HepG2 (cell line): ENCODE measurements around the gene IMPDH1. TPM values are rescaled to one million over a fixed set of nuclear protein-coding genes. Genes with fewer than 3 reads are reported as not detected.

Source experiments
- BCL6 ChIP-seq: IDR thresholded peaks from 2 replicates; pipeline ENCODE4 v1.6.1; 2016; ENCODE audit warnings: missing genetic modification reagents, missing compliant biosample characterization
- CEBPG ChIP-seq: IDR thresholded peaks from 2 replicates; pipeline ENCODE4 v1.6.1; 2016
- CENPX ChIP-seq: sonication (generic); formaldehyde crosslinking; IDR thresholded peaks from 2 replicates; pipeline ENCODE4 v1.9.0; 2021; ENCODE audit warnings: mild to moderate bottlenecking, missing genetic modification reagents, moderate library complexity
- MAFK ChIP-seq, 2 experiments: IDR thresholded peaks in 1 of 2; conservative IDR thresholded peaks in 1 of 2; 2 replicates each; pipeline ENCODE4 v1.6.1; 2011; ENCODE audit warnings: improper control_type of control experiment in 2 of 2, low read length in 2 of 2
- RBM22 ChIP-seq: fragments of 200-400 bp; formaldehyde crosslinking; optimal IDR thresholded peaks from 2 replicates; pipeline ENCODE3; 2017; ENCODE audit warnings: mild to moderate bottlenecking, low read length, moderate library complexity
- THAP7 ChIP-seq: sonication (generic); formaldehyde crosslinking; IDR thresholded peaks from 2 replicates; pipeline ENCODE4 v1.8.1; 2023; ENCODE audit warnings: mild to moderate bottlenecking, missing genetic modification reagents
- ZNF432 ChIP-seq: sonication (generic); formaldehyde crosslinking; IDR thresholded peaks from 2 replicates; pipeline ENCODE4 v1.5.0; 2020; ENCODE audit warnings: missing genetic modification reagents, mild to moderate bottlenecking, borderline replicate concordance
- ZNF770 ChIP-seq: sonication (generic); formaldehyde crosslinking; IDR thresholded peaks from 2 replicates; pipeline ENCODE4 v1.5.0; 2020; ENCODE audit warnings: mild to moderate bottlenecking, missing genetic modification reagents
- polyA plus RNA-seq, 8 experiments: library from polyadenylated mRNA; depleted of rRNA in 3 of 8; stranded (reverse) in 7 of 8; unstranded in 1 of 8; fragments of >200 nt; fragmentation: Illumina TruSeq in 4 of 8; extraction: Trizol in 4 of 8; gene quantifications; 2 replicates each; pipeline versions ENCODE4 v1.2.1 to v1.2.3, GENCODE V29; 2011 to 2016; ENCODE audit warnings: low read depth in 4 of 8, missing spikeins in 1 of 8, mixed read lengths in 1 of 8; ENCODE audit not compliant: insufficient read depth in 1 of 8
- total RNA-seq, 5 experiments: library from RNA; depleted of rRNA; stranded (reverse); fragments of >200 nt; fragmentation: Illumina TruSeq; extraction: Trizol; gene quantifications; 2 replicates each; pipeline ENCODE4 v1.2.3, GENCODE V29; 2016; ENCODE audit warnings: low read depth in 1 of 5
- TF ChIP-seq, protein P1 (sequence below): sonication (generic); formaldehyde crosslinking; IDR thresholded peaks from 2 replicates; pipeline ENCODE4 v1.4.0; 2020; ENCODE audit warnings: missing genetic modification reagents, mild to moderate bottlenecking, borderline replicate concordance

Gene IMPDH1
- total and polyA plus RNA-seq, 2 of the 13 experiments (the other 11 are each of a cell fraction or from before 2014, with no cell fraction given): 22.8 to 34.0 TPM

DNA sequence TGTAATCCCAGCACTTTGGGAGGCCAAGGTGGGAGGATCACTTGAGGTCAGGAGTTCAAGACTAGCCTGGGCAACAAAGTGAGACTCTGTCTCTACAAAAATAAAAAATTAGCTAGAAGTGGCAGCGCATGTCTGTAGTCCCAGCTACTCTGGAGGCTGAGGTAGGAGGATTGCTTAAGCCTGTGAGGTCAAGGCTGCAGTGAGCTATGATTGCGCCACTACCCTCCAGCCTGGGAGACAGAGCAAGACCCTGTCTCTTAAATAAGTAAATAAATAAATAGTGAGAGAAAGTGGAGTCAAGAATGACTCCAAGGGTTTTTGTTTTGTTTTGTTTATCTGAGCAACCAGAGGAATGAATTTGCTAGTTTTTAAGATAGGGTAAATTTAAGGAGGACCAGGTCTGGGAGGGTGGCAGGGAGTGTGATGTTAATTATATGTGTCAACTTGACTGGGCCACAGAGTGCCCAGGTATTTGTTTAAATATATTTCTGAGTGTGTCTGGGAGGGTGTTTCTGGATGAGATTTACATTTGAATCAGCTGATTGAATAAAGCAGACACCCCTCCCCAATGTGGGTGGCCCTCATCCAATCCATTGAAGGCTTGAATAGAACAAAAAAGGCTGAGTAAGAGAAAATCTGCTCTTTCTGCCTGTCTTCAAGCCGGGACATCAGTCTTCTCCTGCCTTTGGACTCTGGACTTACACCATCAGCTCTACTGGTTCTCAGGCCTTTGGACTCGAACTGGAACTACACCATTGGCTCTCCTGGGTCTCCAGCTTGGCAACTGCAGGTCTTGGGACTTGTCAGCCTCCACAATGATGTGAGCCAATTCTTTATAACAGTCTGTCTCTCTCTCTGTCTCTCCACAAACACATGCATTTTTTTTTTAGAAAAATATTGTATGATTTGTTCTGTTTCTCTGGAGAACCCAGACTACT, 23.5 kb downstream of the IMPDH1 start (continued):
- TF ChIP-seq, protein P1, sequence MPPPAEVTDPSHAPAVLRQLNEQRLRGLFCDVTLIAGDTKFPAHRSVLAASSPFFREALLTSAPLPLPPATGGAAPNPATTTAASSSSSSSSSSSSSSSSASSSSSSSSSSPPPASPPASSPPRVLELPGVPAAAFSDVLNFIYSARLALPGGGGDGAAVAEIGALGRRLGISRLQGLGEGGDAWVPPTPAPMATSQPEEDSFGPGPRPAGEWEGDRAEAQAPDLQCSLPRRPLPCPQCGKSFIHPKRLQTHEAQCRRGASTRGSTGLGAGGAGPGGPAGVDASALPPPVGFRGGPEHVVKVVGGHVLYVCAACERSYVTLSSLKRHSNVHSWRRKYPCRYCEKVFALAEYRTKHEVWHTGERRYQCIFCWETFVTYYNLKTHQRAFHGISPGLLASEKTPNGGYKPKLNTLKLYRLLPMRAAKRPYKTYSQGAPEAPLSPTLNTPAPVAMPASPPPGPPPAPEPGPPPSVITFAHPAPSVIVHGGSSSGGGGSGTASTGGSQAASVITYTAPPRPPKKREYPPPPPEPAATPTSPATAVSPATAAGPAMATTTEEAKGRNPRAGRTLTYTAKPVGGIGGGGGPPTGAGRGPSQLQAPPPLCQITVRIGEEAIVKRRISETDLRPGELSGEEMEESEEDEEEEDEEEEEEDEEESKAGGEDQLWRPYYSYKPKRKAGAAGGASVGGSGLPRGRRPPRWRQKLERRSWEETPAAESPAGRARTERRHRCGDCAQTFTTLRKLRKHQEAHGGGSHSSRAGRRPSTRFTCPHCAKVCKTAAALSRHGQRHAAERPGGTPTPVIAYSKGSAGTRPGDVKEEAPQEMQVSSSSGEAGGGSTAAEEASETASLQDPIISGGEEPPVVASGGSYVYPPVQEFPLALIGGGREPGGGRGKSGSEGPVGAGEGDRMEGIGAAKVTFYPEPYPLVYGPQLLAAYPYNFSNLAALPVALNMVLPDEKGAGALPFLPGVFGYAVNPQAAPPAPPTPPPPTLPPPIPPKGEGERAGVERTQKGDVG (CRISPR knock-in tag): no peak
- peak; percentile 42; the same call in 1 of the 2 replicates for TF ChIP-seq CEBPG (CRISPR knock-in tag)
- TF ChIP-seq ZNF432 (CRISPR knock-in tag): no peak
- TF ChIP-seq BCL6: no peak
- peak; percentile 87 for TF ChIP-seq ZNF770 (CRISPR knock-in tag)
- TF ChIP-seq RBM22: no peak
- TF ChIP-seq THAP7: no peak
- no peak for TF ChIP-seq CENPX
- TF ChIP-seq MAFK (conservative IDR thresholded peaks at IDR 0.05 in 1 of 2, IDR thresholded peaks at IDR 0.05 in 1 of 2; ENCODE audit: low read length in 2 of 2): peak; percentile 25 to 57; a peak in 3 of 4 replicates
